NCI-H2171 treated with DMSO at 0.1 percent for 48 hours (cell line): ENCODE results near the gene SLC9A9.
"Not testable (repeated sequence)": the region's sequence is repeated elsewhere in the genome, so short reads cannot be mapped to it uniquely, and the experiment has no call there.

Experiments
- DNase-seq: peaks from one replicate; lab custom pipeline; 2025; lab: John Stamatoyannopoulos, UW

Gene SLC9A9

GRCh38 chr3:143551761-143552160 is 296.5 kb downstream of the SLC9A9 start:
- no peak for DNase-seq

GRCh38 chr3:143548861-143549497 is 299.3 kb downstream of the SLC9A9 start:
- DNase-seq = no peak

- DNase-seq = no peak
Measured at GRCh38 chr3:143548393-143548792, 299.9 kb downstream of the SLC9A9 start.

- no peak for DNase-seq
Measured at GRCh38 chr3:143538577-143538981, 309.7 kb downstream of the SLC9A9 start.

GRCh38 chr3:143538061-143538460 is 310.2 kb downstream of the SLC9A9 start:
- DNase-seq = no peak

- peak; percentile 62 for DNase-seq
Measured at GRCh38 chr3:143536817-143537535, 311.3 kb downstream of the SLC9A9 start.

GRCh38 chr3:143535994-143536784 is 312.1 kb downstream of the SLC9A9 start:
- DNase-seq = no peak

- no peak for DNase-seq
Measured at GRCh38 chr3:143533391-143533790, 314.9 kb downstream of the SLC9A9 start.

GRCh38 chr3:143532091-143532490 is 316.2 kb downstream of the SLC9A9 start:
- DNase-seq = no peak

GRCh38 chr3:143531101-143531500 is 317.2 kb downstream of the SLC9A9 start:
- no peak for DNase-seq

- no peak for DNase-seq
Measured at GRCh38 chr3:143529798-143530197, 318.5 kb downstream of the SLC9A9 start.

GRCh38 chr3:143529018-143529478 is 319.2 kb downstream of the SLC9A9 start:
- no peak for DNase-seq

- DNase-seq = no peak
Measured at GRCh38 chr3:143526011-143526545, 322.2 kb downstream of the SLC9A9 start.

GRCh38 chr3:143525408-143525807 is 322.9 kb downstream of the SLC9A9 start:
- no peak for DNase-seq

- no peak for DNase-seq
Measured at GRCh38 chr3:143521803-143522202, 326.5 kb downstream of the SLC9A9 start.

- DNase-seq = not testable (repeated sequence)
Measured at GRCh38 chr3:143517131-143517530, 331.1 kb downstream of the SLC9A9 start.

GRCh38 chr3:143514874-143515273 is 333.4 kb downstream of the SLC9A9 start:
- no peak for DNase-seq

- DNase-seq = no peak
Measured at GRCh38 chr3:143514109-143514508, 334.2 kb downstream of the SLC9A9 start.

GRCh38 chr3:143511174-143511879 is 336.9 kb downstream of the SLC9A9 start:
- DNase-seq = no peak

- no peak for DNase-seq
Measured at GRCh38 chr3:143510601-143511000, 337.7 kb downstream of the SLC9A9 start.

- no peak for DNase-seq
Measured at GRCh38 chr3:143507735-143508580, 340.3 kb downstream of the SLC9A9 start.
